OCI-LY3 (cell line): ENCODE measurements around the gene ANKH.

Experiments
- CTCF ChIP-seq: fragments of 200-600, 300-600 bp; sonication (generic); IDR thresholded peaks from 2 replicates; pipeline ENCODE4 v1.5.1; 2014; ENCODE audit warnings: antibody characterized with exemption, low read length, low read depth
- EZH2phosphoT487 ChIP-seq: fragments of 200-600 bp; shearing (Covaris generic); IDR thresholded peaks from 2 replicates; pipeline ENCODE4 v1.6.1; 2018; ENCODE audit warnings: antibody characterized with exemption, mixed run types, low read depth

GRCh38 chr5:14695152-14695551 is 176.4 kb downstream of the ANKH start:
- TF ChIP-seq CTCF (no peak), EZH2phosphoT487 (no peak)
